GM12891 (cell line): ENCODE results near the gene FTSJ3.

Source experiments
- PAX5 ChIP-seq: IDR thresholded peaks from 2 replicates; pipeline ENCODE4 v1.6.1; 2011; ENCODE audit warnings: low read length, moderate library complexity, mild to moderate bottlenecking; ENCODE audit not compliant: insufficient read depth, severe bottlenecking
- POLR2A ChIP-seq: IDR thresholded peaks from 2 replicates; pipeline ENCODE4 v1.6.1; 2011; ENCODE audit warnings: low read depth, low read length, control low read depth
- POLR2AphosphoS5 ChIP-seq: IDR thresholded peaks from 2 replicates; pipeline ENCODE4 v1.6.1; 2011; ENCODE audit warnings: low read depth, low read length, control low read depth
- TAF1 ChIP-seq: IDR thresholded peaks from 2 replicates; pipeline ENCODE4 v1.6.1; 2011; ENCODE audit warnings: low read depth, low read length, control low read depth

DNA sequence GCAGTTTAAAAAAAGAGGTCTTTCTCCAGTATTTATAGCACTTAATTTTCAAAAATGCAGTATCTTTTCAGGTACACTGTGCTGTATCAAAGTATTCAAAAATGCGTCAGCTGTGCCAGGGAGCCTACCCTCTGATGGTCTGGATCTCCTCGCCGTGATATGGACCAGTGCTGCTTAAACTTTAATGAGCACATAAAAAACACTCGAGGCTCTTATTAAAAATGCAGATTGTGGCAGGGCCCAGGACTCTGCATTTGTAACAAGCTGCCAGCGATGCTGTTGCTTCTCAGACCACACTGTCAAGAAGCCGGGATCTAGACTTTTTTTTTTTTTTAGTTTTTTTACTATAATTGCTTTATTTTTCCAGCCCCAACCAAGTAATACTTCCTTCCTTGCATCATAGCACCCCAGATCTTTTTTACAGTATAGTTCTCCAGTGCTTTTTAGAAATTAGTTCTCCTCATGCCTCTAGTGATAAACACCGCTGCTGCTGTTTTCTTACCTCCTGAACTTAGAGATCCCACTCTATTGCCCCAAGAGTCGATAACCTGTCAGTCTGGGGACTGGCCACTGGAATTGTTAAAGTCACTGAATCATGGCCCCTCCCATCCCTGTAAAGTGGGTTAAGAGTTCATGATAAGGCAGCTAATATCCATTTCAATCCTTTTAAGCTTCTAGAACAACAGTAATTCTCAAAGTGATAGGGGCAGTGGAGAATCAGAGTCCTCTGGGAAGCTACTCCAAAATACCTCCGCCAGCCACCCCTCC lies 16.6 kb upstream of the FTSJ3 start:
- TF ChIP-seq POLR2A (no peak), TAF1 (no peak), POLR2AphosphoS5 (no peak), PAX5 (no peak)
